ENCODE results near the gene TBRG1. TPM values are rescaled to one million over a fixed set of nuclear protein-coding genes. Genes with fewer than 3 reads are reported as not detected.

Gene TBRG1
- total RNA-seq, 6 experiments from 2014 or later = 18.8 to 25.9 (median 24.1) TPM

DNA sequence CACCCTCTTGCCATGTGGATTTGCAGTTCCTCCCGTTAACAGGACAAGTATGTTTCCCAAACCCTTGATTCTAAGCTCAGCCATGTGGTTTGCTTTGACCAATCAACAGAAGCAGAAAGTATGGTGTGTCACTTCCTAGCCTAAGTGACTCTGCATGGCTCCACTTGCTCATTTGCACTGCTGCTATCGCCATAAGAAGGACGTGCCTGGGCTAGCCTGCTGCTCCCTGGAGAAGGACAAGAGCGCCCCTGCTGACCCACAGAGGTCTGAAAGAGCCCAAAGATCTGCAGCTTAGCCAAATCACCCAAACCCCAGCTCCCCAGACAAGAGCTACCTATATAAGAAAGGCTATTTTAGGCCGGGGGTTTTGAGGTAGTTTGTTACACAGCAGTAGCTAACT lies 18.0 kb downstream of the TBRG1 start:
- TF ChIP-seq, protein P1, sequence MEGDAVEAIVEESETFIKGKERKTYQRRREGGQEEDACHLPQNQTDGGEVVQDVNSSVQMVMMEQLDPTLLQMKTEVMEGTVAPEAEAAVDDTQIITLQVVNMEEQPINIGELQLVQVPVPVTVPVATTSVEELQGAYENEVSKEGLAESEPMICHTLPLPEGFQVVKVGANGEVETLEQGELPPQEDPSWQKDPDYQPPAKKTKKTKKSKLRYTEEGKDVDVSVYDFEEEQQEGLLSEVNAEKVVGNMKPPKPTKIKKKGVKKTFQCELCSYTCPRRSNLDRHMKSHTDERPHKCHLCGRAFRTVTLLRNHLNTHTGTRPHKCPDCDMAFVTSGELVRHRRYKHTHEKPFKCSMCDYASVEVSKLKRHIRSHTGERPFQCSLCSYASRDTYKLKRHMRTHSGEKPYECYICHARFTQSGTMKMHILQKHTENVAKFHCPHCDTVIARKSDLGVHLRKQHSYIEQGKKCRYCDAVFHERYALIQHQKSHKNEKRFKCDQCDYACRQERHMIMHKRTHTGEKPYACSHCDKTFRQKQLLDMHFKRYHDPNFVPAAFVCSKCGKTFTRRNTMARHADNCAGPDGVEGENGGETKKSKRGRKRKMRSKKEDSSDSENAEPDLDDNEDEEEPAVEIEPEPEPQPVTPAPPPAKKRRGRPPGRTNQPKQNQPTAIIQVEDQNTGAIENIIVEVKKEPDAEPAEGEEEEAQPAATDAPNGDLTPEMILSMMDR (IDR thresholded peaks at IDR 0.05) = no peak
- Mint-ChIP-seq H3K9me3 (no peaks in the 10 kb centered on the region), H3K36me3 (ENCODE audit: low read depth) (peaks cover 17% of the 10 kb centered on the region), H3K4me1 (ENCODE audit: low read depth) (peaks cover 36% of the 10 kb centered on the region), H3K27ac (no peak overlapping the region), H3K4me3 (no peak overlapping the region), H3K27me3 (ENCODE audit: insufficient read depth) (no peaks in the 10 kb centered on the region; the same call in 1 of the 2 replicates)
- no peak for DNase-seq

DNA sequence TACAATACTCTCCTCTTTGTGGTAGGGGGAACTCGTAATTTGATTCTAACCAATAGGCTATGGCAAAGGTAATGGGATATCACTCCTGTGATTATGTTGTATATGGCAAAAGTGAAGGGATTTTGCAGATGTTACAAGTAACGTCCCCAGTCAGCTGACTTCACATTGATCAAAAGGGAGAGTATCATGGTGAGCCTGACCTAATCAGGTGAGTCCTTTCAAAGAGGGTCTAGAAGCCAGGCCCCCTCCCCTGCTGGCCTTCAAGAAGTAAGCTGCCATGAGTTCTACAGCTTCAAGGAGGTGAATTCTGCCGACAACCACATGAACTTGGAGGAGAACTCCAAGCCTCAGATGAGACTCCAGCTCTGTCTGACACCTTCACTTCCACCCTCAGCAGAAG lies 20.0 kb downstream of the TBRG1 start:
- peaks cover 38% of the 10 kb centered on the region for H3K4me1 Mint-ChIP-seq (ENCODE audit: low read depth)
- H3K9me3 Mint-ChIP-seq = no peaks in the 10 kb centered on the region
- H3K27ac Mint-ChIP-seq = peak overlapping the region; percentile 92
- no peaks in the 10 kb centered on the region; the same call in 1 of the 2 replicates for H3K27me3 Mint-ChIP-seq (ENCODE audit: insufficient read depth)
- peak overlapping the region; percentile 65; the same call in 1 of the 2 replicates for H3K4me3 Mint-ChIP-seq
- DNase-seq = no peak
- peaks cover 9% of the 10 kb centered on the region; the same call in 1 of the 2 replicates for H3K36me3 Mint-ChIP-seq (ENCODE audit: low read depth)
- TF ChIP-seq, protein P1 (IDR thresholded peaks at IDR 0.05) = no peak

DNA sequence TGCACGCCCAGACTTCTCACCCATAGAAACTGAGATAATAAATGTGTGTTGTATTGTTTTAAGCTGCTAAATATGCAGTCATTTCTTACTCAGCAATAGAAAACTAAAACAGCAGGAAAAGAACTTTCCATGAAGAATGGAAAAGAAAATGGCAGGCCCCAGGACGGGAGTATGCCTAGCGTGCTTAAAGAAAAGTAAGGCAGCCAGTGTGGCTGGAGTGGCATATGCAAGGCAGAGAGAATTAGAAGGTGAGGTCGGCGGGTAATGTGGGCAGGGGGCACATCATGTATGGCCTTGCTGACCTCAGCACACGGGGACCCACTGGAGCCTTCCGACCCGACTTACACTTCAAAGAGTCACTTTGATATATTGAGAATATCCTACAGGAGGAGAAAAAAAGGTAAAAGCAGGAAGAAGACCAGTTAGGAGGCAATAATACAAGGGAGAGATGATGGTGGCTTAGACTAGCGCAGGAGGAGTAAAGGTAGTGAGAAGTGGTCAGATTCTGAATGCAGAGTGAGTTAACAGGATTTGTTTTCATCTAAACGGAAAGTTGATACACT lies 20.5 kb downstream of the TBRG1 start:
- peak overlapping the region; percentile 92 for H3K27ac Mint-ChIP-seq
- peak overlapping the region; percentile 65 for H3K4me3 Mint-ChIP-seq
- peaks cover 5% of the 10 kb centered on the region; the same call in 1 of the 2 replicates for H3K36me3 Mint-ChIP-seq (ENCODE audit: low read depth)
- TF ChIP-seq, protein P1 (IDR thresholded peaks at IDR 0.05) = no peak
- peaks cover 38% of the 10 kb centered on the region for H3K4me1 Mint-ChIP-seq (ENCODE audit: low read depth)
- H3K27me3 Mint-ChIP-seq (ENCODE audit: insufficient read depth) = no peaks in the 10 kb centered on the region; the same call in 1 of the 2 replicates
- no peaks in the 10 kb centered on the region for H3K9me3 Mint-ChIP-seq
- DNase-seq = no peak

DNA sequence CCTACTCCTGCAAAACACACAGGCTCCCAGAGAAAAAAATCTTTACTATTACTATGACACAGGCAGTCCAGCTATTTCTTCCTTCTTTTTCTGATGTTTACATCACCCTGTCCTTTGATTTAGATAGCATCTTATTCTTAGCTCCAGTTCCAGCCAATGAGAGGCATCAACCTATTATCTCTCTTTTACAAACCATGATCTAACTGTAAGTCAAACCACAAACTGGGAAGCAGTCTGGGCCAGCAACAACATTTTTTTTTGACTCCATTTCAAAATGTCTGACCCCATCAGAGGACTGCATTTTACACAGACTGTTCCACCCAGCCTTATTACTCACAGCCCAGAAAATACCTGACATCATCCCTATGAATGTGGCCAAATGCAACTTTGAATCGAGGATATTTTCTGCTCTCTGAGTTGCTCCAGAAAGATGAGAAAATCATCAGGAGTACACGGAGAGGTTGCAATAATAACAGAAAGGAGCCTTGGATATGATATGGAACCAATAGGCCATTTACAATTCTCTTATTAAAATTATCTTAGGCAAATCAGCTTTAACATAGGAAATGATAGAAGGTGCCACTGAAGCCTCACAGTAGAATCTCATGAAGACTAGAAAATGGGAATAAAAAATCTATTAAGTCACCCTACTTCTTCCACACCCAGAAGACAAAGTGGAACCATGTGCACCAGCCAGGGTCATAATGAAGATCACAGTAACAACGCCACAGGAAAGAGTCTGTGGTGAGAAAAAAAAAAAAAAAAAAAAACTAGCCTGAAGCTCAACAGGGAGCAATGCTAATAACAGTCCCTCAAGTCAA lies 21.2 kb downstream of the TBRG1 start:
- Mint-ChIP-seq H3K27ac (peak overlapping the region; percentile 92), H3K4me3 (peak overlapping the region; percentile 65), H3K36me3 (ENCODE audit: low read depth) (no peaks in the 10 kb centered on the region), H3K9me3 (no peaks in the 10 kb centered on the region), H3K27me3 (ENCODE audit: insufficient read depth) (no peaks in the 10 kb centered on the region; the same call in 1 of the 2 replicates), H3K4me1 (ENCODE audit: low read depth) (peaks cover 38% of the 10 kb centered on the region)
- TF ChIP-seq, protein P1 (IDR thresholded peaks at IDR 0.05) = no peak
- peak; percentile 96 for DNase-seq

DNA sequence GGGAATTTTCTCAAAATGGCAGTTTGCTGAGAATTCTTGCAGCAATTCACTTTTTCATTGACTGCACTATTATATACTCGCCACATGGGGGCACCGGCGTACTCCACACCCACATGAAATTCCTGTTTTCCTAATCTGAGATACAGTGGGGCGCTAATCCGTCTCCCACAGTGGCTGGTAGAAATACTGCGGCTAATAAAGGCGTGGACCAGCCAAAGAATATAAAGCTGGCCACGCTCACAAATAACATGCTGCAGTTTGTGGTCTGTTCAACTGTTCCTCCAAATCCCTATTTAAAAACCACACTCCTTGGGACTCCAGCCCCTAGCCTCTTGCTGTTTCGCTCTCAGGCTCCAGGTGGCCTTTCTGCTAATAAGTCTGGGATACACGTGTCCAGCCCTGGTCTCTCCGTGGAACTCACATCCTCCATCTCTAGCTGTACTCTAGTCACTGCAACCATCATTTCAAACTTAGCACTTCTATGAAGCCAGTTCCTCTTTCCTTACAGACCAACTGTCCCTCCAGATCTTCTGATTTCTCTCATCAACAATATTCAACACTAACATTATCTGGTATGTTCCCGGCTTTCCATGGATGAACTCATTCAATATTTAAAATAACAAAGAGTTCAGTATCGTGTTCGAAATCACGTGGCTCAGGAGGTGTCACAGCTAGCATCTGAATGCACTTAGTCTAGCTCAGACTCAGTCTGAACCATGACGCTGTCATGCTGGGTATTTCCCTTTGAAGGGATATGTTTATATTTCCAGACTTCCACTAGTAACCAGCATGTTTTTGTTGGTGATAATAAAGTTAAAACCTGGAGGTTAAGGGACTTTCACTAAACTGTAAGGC lies 22.0 kb downstream of the TBRG1 start:
- peak; percentile 79 for DNase-seq
- peaks cover 38% of the 10 kb centered on the region for H3K4me1 Mint-ChIP-seq (ENCODE audit: low read depth)
- H3K27me3 Mint-ChIP-seq (ENCODE audit: insufficient read depth) = no peaks in the 10 kb centered on the region; the same call in 1 of the 2 replicates
- peak overlapping the region; percentile 92 for H3K27ac Mint-ChIP-seq
- TF ChIP-seq, protein P1 (IDR thresholded peaks at IDR 0.05) = peak; percentile 93
- peak overlapping the region; percentile 81 for H3K4me3 Mint-ChIP-seq
- H3K9me3 Mint-ChIP-seq = no peaks in the 10 kb centered on the region
- no peaks in the 10 kb centered on the region for H3K36me3 Mint-ChIP-seq (ENCODE audit: low read depth)
